ENCODE results near the gene CPEB4.

GRCh38 chr5:173953528-173954090, 65.5 kb downstream of the CPEB4 start:
- TF ChIP-seq CTCF (IDR thresholded peaks at IDR 0.05; ENCODE audit: insufficient read depth, low read length) (no peak), REST (IDR thresholded peaks at IDR 0.05; ENCODE audit: insufficient replicate concordance, low read depth) (no peak)

All from HL-60 (cell line).